Endothelial cell of umbilical vein (primary cell): ENCODE measurements around the gene CHM. TPM values are rescaled to one million over a fixed set of nuclear protein-coding genes. Genes with fewer than 3 reads are reported as not detected.

Experiments used
- BruUV-seq: library from RNA; stranded (reverse); fragments of 400-500 nt; replicated peaks from 2 replicates; lab custom pipeline; 2021; lab: Mats Ljungman, UMichigan
- CTCF ChIA-PET: fragments of 300-600, 350-600 bp; sonication (Branson Sonifier 250); formaldehyde crosslinking; loops from one replicate; lab custom pipeline; 2021; ENCODE audit warnings: antibody characterized with exemption, inconsistent platforms; lab: Charles Lee
- POLR2A ChIA-PET: fragments of 300-600, 350-600 bp; sonication (Branson Sonifier 250); formaldehyde crosslinking; loops from one replicate; lab custom pipeline; 2021; ENCODE audit warnings: antibody characterized with exemption, inconsistent platforms; lab: Charles Lee
- DNase-seq: peaks from one replicate; pipeline ENCODE4 v3.0.0-alpha.2; 2011; ENCODE audit warnings: low read depth, low spot score
- FAIRE-seq: peaks from 2 replicates; lab custom pipeline; 2011; peaks lifted over from hg19 to GRCh38; lab: Jason Lieb, UNC
- H2AFZ ChIP-seq: 2 replicates; pipeline ENCODE4 v1.6.0; 2012; ENCODE audit warnings: low read depth, low read length, control low read depth, inconsistent platforms
- H3K27ac ChIP-seq: 2 replicates; pipeline ENCODE4 v1.5.1; 2011; ENCODE audit warnings: low read depth, mild to moderate bottlenecking, control low read depth, low read length, moderate library complexity; ENCODE audit not compliant: insufficient read depth
- H3K27me3 ChIP-seq, 2 experiments: 2 replicates each; pipeline versions ENCODE4 v1.6.0 to v1.6.1; 2011; ENCODE audit warnings: low read length in 2 of 2, mixed read lengths in 1 of 2; ENCODE audit not compliant: control insufficient read depth in 2 of 2, insufficient read depth in 2 of 2
- H3K36me3 ChIP-seq, 2 experiments: 2 replicates in 1 of 2; 3 replicates in 1 of 2; pipeline ENCODE4 v1.5.1; 2011; ENCODE audit warnings: low read length in 2 of 2, mild to moderate bottlenecking in 1 of 2, moderate library complexity in 1 of 2; ENCODE audit not compliant: control insufficient read depth in 2 of 2, insufficient read depth in 2 of 2; ENCODE audit errors: extremely low read depth in 1 of 2
- H3K4me1 ChIP-seq: 3 replicates; pipeline ENCODE4 v1.5.1; 2011; ENCODE audit warnings: mild to moderate bottlenecking, low read length; ENCODE audit not compliant: control insufficient read depth, insufficient read depth; ENCODE audit errors: extremely low read depth
- H3K4me2 ChIP-seq: 2 replicates; pipeline ENCODE4 v1.6.1; 2011; ENCODE audit warnings: low read length, control low read depth, mixed read lengths; ENCODE audit not compliant: insufficient read depth
- H3K4me3 ChIP-seq, 3 experiments: fragments of 200-600 bp in 1 of 3; sonication (generic), shearing (Covaris generic) in 1 of 3; replicated peaks in 1 of 3; 2 replicates each; pipeline ENCODE4 v1.5.1; 2011 to 2016; ENCODE audit warnings: control low read depth in 3 of 3, low read length in 3 of 3, mild to moderate bottlenecking in 2 of 3, inconsistent platforms in 1 of 3, low read depth in 1 of 3, moderate library complexity in 1 of 3; ENCODE audit not compliant: insufficient read depth in 1 of 3
- H3K79me2 ChIP-seq: 2 replicates; pipeline ENCODE4 v1.6.0; 2012; ENCODE audit warnings: low read length, inconsistent platforms; ENCODE audit not compliant: control insufficient read depth, insufficient read depth
- H3K9ac ChIP-seq: replicated peaks from 2 replicates; pipeline ENCODE3; 2011; ENCODE audit warnings: low read length, control low read depth; ENCODE audit not compliant: insufficient read depth; ENCODE audit errors: extremely low read depth
- H3K9me1 ChIP-seq: replicated peaks from 3 replicates; pipeline ENCODE4 v1.6.0; 2011; ENCODE audit warnings: mild to moderate bottlenecking, low read length; ENCODE audit not compliant: control insufficient read depth, insufficient read depth; ENCODE audit errors: extremely low read depth
- H3K9me3 ChIP-seq: replicated peaks from 2 replicates; pipeline ENCODE4 v1.5.1; 2012; ENCODE audit warnings: low read length, inconsistent platforms; ENCODE audit not compliant: control insufficient read depth, insufficient read depth
- H4K20me1 ChIP-seq: replicated peaks from 2 replicates; pipeline ENCODE3; 2011; ENCODE audit warnings: mild to moderate bottlenecking, low read length; ENCODE audit not compliant: control insufficient read depth, insufficient read depth; ENCODE audit errors: extremely low read depth
- EZH2 ChIP-seq: IDR thresholded peaks from 2 replicates; pipeline ENCODE4 v1.6.1; 2012; ENCODE audit warnings: borderline replicate concordance, low read depth, mild to moderate bottlenecking, moderate library complexity, low read length, inconsistent platforms; ENCODE audit not compliant: severe bottlenecking
- FOS ChIP-seq: IDR thresholded peaks from 2 replicates; pipeline ENCODE4 v1.6.1; 2011; ENCODE audit warnings: mild to moderate bottlenecking, low read length, moderate library complexity, borderline replicate concordance; ENCODE audit not compliant: insufficient read depth
- GATA2 ChIP-seq: IDR thresholded peaks from 2 replicates; pipeline ENCODE4 v1.7.0; 2011; ENCODE audit warnings: low read depth, mild to moderate bottlenecking, moderate library complexity, mixed read lengths, low read length; ENCODE audit not compliant: insufficient read length, insufficient read depth
- JUN ChIP-seq: IDR thresholded peaks from 2 replicates; pipeline ENCODE4 v1.6.1; 2011; ENCODE audit warnings: borderline replicate concordance, low read depth; ENCODE audit not compliant: insufficient read length, insufficient read depth
- MYC ChIP-seq: IDR thresholded peaks from one replicate; pipeline ENCODE4 v1.6.1; 2011; ENCODE audit warnings: mild to moderate bottlenecking, low read depth, low read length
- POLR2A ChIP-seq: IDR thresholded peaks from 2 replicates; pipeline ENCODE4 v1.6.1; 2012; ENCODE audit warnings: low read depth, mild to moderate bottlenecking, control low read depth, low read length
- POLR2AphosphoS5 ChIP-seq: IDR thresholded peaks from 2 replicates; pipeline ENCODE4 v1.6.1; 2012; ENCODE audit warnings: low read depth, mild to moderate bottlenecking, control low read depth, low read length, moderate library complexity; ENCODE audit not compliant: insufficient read depth
- dilution Hi-C: fragments of 300-500 bp; cut with MboI; formaldehyde crosslinking; loops from one replicate; pipeline ENCODE4 v1.15.0; 2019; ENCODE audit warnings: low sequenced_read_pairs; ENCODE audit not compliant: extremely low pct_ligation_motif_present
- intact Hi-C: fragments of 100-400 bp; cut with micrococcal nuclease; formaldehyde crosslinking; loops from one replicate; pipeline ENCODE4 v1.10.0; 2022
- polyA plus RNA-seq, 4 experiments: library from polyadenylated mRNA; depleted of rRNA in 3 of 4; stranded (reverse) in 3 of 4; unstranded in 1 of 4; fragments of >200 nt; gene quantifications; 2 replicates each; pipeline versions ENCODE4 v1.2.1 to v1.2.3, GENCODE V29; 2011 to 2012; ENCODE audit warnings: missing spikeins in 1 of 4
- total RNA-seq: library from RNA; stranded (reverse); gene quantifications from 2 replicates; pipeline ENCODE4 v1.2.3, GENCODE V29; 2021
- TF ChIP-seq, protein P1 (sequence below), 2 donors: IDR thresholded peaks; 1 replicate in 1 of 2; 2 replicates in 1 of 2; pipeline ENCODE4 v1.5.1; 2011; ENCODE audit warnings: low read length in 2 of 2, mild to moderate bottlenecking in 2 of 2, moderate library complexity in 2 of 2, control low read depth in 1 of 2, inconsistent platforms in 1 of 2, low read depth in 1 of 2; ENCODE audit not compliant: insufficient read depth in 1 of 2; ENCODE audit errors: extremely low read depth in 1 of 2
- TF ChIP-seq, protein P2 (sequence below): IDR thresholded peaks from 2 replicates; pipeline ENCODE4 v1.6.1; 2011; ENCODE audit not compliant: insufficient read depth, insufficient read length

CHM gene
- total and polyA plus RNA-seq, 2 donors (not counting 3 experiments of a cell fraction or from before 2014, with no cell fraction given): 10.5 to 18.4 TPM

DNA sequence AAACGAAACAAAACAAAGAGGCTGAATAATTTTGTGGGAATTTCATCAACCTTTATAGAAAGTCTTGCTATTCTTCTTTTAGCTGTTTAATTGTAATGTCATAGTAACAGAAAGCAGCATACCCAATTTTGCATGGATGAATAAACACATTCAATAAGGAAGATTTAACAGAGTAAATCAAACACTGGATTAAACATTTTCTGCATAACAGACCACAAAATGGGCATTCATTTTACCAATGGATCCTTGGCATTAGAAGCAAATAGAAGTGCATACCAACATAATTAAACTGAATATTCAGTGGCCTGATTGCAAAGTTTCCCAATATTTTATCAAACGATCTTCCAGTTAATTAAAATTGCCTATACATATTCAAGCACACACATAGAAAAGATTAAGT lies 4.4 kb upstream of the CHM start:
- H4K20me1 ChIP-seq: no peaks in the 10 kb centered on the region
- dilution Hi-C loops: no loop called here
- TF ChIP-seq POLR2A (no peak), MYC (no peak), GATA2 (no peak), EZH2 (no peak), FOS (no peak), POLR2AphosphoS5 (no peak), JUN (no peak)
- TF ChIP-seq, protein P1, sequence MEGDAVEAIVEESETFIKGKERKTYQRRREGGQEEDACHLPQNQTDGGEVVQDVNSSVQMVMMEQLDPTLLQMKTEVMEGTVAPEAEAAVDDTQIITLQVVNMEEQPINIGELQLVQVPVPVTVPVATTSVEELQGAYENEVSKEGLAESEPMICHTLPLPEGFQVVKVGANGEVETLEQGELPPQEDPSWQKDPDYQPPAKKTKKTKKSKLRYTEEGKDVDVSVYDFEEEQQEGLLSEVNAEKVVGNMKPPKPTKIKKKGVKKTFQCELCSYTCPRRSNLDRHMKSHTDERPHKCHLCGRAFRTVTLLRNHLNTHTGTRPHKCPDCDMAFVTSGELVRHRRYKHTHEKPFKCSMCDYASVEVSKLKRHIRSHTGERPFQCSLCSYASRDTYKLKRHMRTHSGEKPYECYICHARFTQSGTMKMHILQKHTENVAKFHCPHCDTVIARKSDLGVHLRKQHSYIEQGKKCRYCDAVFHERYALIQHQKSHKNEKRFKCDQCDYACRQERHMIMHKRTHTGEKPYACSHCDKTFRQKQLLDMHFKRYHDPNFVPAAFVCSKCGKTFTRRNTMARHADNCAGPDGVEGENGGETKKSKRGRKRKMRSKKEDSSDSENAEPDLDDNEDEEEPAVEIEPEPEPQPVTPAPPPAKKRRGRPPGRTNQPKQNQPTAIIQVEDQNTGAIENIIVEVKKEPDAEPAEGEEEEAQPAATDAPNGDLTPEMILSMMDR (IDR thresholded peaks at IDR 0.05; ENCODE audit: extremely low read depth in 1 of 2, insufficient read depth in 1 of 2, low read depth in 1 of 2, low read length in 2 of 2): no peak
- TF ChIP-seq, protein P2, sequence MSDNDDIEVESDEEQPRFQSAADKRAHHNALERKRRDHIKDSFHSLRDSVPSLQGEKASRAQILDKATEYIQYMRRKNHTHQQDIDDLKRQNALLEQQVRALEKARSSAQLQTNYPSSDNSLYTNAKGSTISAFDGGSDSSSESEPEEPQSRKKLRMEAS: no peak

More for the DNA sequence above, 4.4 kb upstream of the CHM start:
- intact Hi-C loops: no loop called here
- ChIA-PET CTCF (no interaction called here), POLR2A (no interaction called here)
- peaks cover 2% of the 10 kb centered on the region for H3K79me2 ChIP-seq
- H3K9ac ChIP-seq: no peak overlapping the region
- H3K4me2 ChIP-seq: no peak overlapping the region
- H3K9me1 ChIP-seq: no peaks in the 10 kb centered on the region
- no peaks in the 10 kb centered on the region for H3K36me3 ChIP-seq
- peaks cover 0 to 2% of the 10 kb centered on the region in 2 experiments for H3K27me3 ChIP-seq
- H3K4me1 ChIP-seq: peaks cover 2% of the 10 kb centered on the region
- BruUV-seq: no TSS peak
- DNase-seq (no peak), FAIRE-seq (no peak)
- H3K27ac ChIP-seq: no peak overlapping the region
- no peaks in the 10 kb centered on the region for H3K9me3 ChIP-seq
- no peak overlapping the region for H2AFZ ChIP-seq
- H3K4me3 ChIP-seq: no peak overlapping the region
